Astrocyte (in vitro differentiated cells and primary cell): ENCODE data around the gene DVL3. TPM values are rescaled to one million over a fixed set of nuclear protein-coding genes. Genes with fewer than 3 reads are reported as not detected.

Source experiments
- DNase-seq: peaks from one replicate; pipeline ENCODE4 v3.0.0-alpha.2; 2010; ENCODE audit warnings: low read depth
- FAIRE-seq: peaks from 2 replicates; lab custom pipeline; 2011; peaks lifted over from hg19 to GRCh38; lab: Jason Lieb, UNC
- H2AFZ ChIP-seq: 2 replicates; pipeline ENCODE4 v1.6.0; 2012; ENCODE audit warnings: low read depth, low read length, inconsistent platforms
- H3K27ac ChIP-seq: 2 replicates; pipeline ENCODE4 v1.5.1; 2011; ENCODE audit warnings: low read depth, low read length, inconsistent platforms
- H3K27me3 ChIP-seq: 2 replicates; pipeline ENCODE4 v1.6.0; 2011; ENCODE audit warnings: low read length, inconsistent platforms; ENCODE audit not compliant: insufficient read depth
- H3K36me3 ChIP-seq: 2 replicates; pipeline ENCODE4 v1.5.1; 2011; ENCODE audit warnings: low read length, inconsistent platforms; ENCODE audit not compliant: insufficient read depth
- H3K4me1 ChIP-seq: 2 replicates; pipeline ENCODE4 v1.5.1; 2011; ENCODE audit warnings: low read length, inconsistent platforms; ENCODE audit not compliant: insufficient read depth
- H3K4me2 ChIP-seq: 2 replicates; pipeline ENCODE4 v1.6.0; 2012; ENCODE audit warnings: low read length, inconsistent platforms
- H3K4me3 ChIP-seq: 2 replicates; pipeline ENCODE4 v1.5.1; 2011; ENCODE audit warnings: low read depth, mild to moderate bottlenecking, low read length, inconsistent platforms; ENCODE audit not compliant: insufficient read depth
- H3K79me2 ChIP-seq: 2 replicates; pipeline ENCODE4 v1.6.0; 2012; ENCODE audit warnings: mild to moderate bottlenecking, low read length, inconsistent platforms; ENCODE audit not compliant: insufficient read depth
- H3K9ac ChIP-seq: 2 replicates; pipeline ENCODE4 v1.6.0; 2012; ENCODE audit warnings: mild to moderate bottlenecking, low read length, inconsistent platforms
- H3K9me3 ChIP-seq: 2 replicates; pipeline ENCODE4 v1.5.1; 2012; ENCODE audit warnings: low read depth, mild to moderate bottlenecking, low read length, inconsistent platforms; ENCODE audit not compliant: insufficient read depth
- H4K20me1 ChIP-seq: 2 replicates; pipeline ENCODE4 v1.6.0; 2012; ENCODE audit warnings: low read length, inconsistent platforms; ENCODE audit not compliant: insufficient read depth
- H3K27ac Mint-ChIP-seq: one replicate; pipeline ENCODE4 v1.8.0; 2021; ENCODE audit warnings: mild to moderate bottlenecking, mixed read lengths; ENCODE audit not compliant: unreplicated experiment
- H3K27me3 Mint-ChIP-seq: one replicate; pipeline ENCODE4 v1.8.0; 2021; ENCODE audit warnings: low read depth, mixed read lengths; ENCODE audit not compliant: unreplicated experiment
- H3K36me3 Mint-ChIP-seq: one replicate; pipeline ENCODE4 v1.8.0; 2021; ENCODE audit warnings: low read depth, mixed read lengths; ENCODE audit not compliant: unreplicated experiment
- H3K4me1 Mint-ChIP-seq: one replicate; pipeline ENCODE4 v1.8.0; 2021; ENCODE audit warnings: low read depth, mixed read lengths; ENCODE audit not compliant: unreplicated experiment
- H3K4me3 Mint-ChIP-seq: one replicate; pipeline ENCODE4 v1.8.0; 2021; ENCODE audit warnings: mild to moderate bottlenecking, moderate library complexity, mixed read lengths; ENCODE audit not compliant: unreplicated experiment
- H3K9me3 Mint-ChIP-seq: one replicate; pipeline ENCODE4 v1.8.0; 2021; ENCODE audit warnings: mild to moderate bottlenecking, mixed read lengths; ENCODE audit not compliant: unreplicated experiment
- CTCF ChIP-seq: IDR thresholded peaks from 2 replicates; pipeline ENCODE4 v1.5.1; 2011; ENCODE audit warnings: low read depth, mild to moderate bottlenecking, inconsistent platforms, low read length, moderate library complexity; ENCODE audit not compliant: insufficient read depth
- EZH2 ChIP-seq: IDR thresholded peaks from 2 replicates; pipeline ENCODE4 v1.6.1; 2012; ENCODE audit warnings: mild to moderate bottlenecking, low read length, inconsistent platforms; ENCODE audit not compliant: insufficient read depth
- total RNA-seq: library from RNA; stranded (reverse); gene quantifications from 2 replicates; pipeline ENCODE4 v1.2.1, GENCODE V29; 2021

DVL3 gene
- total RNA-seq, 1 donor from 2014 or later, result 110 TPM

- Histone ChIP-seq H4K20me1 (no peaks in the 10 kb centered on the region), H2AFZ (no peak overlapping the region), H3K27me3 (peaks cover 11% of the 10 kb centered on the region), H3K36me3 (no peaks in the 10 kb centered on the region), H3K27ac (no peak overlapping the region), H3K9me3 (no peaks in the 10 kb centered on the region), H3K4me1 (no peaks in the 10 kb centered on the region), H3K79me2 (no peaks in the 10 kb centered on the region), H3K4me3 (no peak overlapping the region), H3K9ac (no peak overlapping the region), H3K4me2 (no peak overlapping the region)
- H3K4me1 Mint-ChIP-seq, result no peaks in the 10 kb centered on the region
- TF ChIP-seq EZH2 (no peak), CTCF (no peak)
- no peaks in the 10 kb centered on the region for H3K9me3 Mint-ChIP-seq
- peaks cover 16% of the 10 kb centered on the region for H3K27me3 Mint-ChIP-seq
- no peak for DNase-seq
- FAIRE-seq, result no peak
- no peak overlapping the region for H3K4me3 Mint-ChIP-seq
- no peak overlapping the region for H3K27ac Mint-ChIP-seq
- H3K36me3 Mint-ChIP-seq, result no peaks in the 10 kb centered on the region
Measured at GRCh38 chr3:184211297-184211696, 56.1 kb downstream of the DVL3 start.

DNA sequence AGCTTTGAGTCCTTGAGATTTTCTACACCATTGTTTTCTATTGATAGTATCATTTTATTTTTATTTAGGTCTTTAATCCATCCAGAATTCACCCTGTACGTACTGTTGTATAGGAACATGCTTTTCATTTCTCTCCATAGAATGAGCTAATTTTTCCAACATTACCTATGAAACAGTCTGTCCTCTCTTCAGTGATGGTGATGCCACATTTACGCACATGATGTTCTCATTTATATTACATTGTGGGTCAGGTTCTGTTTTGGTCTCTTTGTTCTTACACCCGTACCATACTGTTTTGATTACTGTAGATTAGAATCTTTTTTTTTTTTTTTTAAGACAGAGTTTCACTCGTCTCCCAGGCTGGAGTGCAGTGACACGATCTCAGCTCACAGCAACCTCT lies 56.5 kb downstream of the DVL3 start:
- Histone ChIP-seq H3K27ac (no peak overlapping the region), H3K79me2 (no peaks in the 10 kb centered on the region), H3K4me1 (no peaks in the 10 kb centered on the region), H3K9me3 (no peaks in the 10 kb centered on the region), H2AFZ (no peak overlapping the region), H3K27me3 (peaks cover 9% of the 10 kb centered on the region), H4K20me1 (no peaks in the 10 kb centered on the region), H3K9ac (no peak overlapping the region), H3K36me3 (no peaks in the 10 kb centered on the region), H3K4me3 (no peak overlapping the region), H3K4me2 (no peak overlapping the region)
- FAIRE-seq, result no peak
- no peak for DNase-seq
- peaks cover 12% of the 10 kb centered on the region for H3K27me3 Mint-ChIP-seq
- H3K36me3 Mint-ChIP-seq, result no peaks in the 10 kb centered on the region
- H3K4me3 Mint-ChIP-seq, result no peak overlapping the region
- no peak overlapping the region for H3K27ac Mint-ChIP-seq
- H3K4me1 Mint-ChIP-seq, result no peaks in the 10 kb centered on the region
- TF ChIP-seq EZH2, result no peak
- TF ChIP-seq CTCF, result no peak
- H3K9me3 Mint-ChIP-seq, result no peaks in the 10 kb centered on the region

GRCh38 chr3:184218814-184219213 lies 63.6 kb downstream of the DVL3 start:
- no peaks in the 10 kb centered on the region for H4K20me1 ChIP-seq
- H3K4me3 ChIP-seq, result no peak overlapping the region
- H3K36me3 ChIP-seq, result no peaks in the 10 kb centered on the region
- TF ChIP-seq EZH2, result no peak
- TF ChIP-seq CTCF, result no peak
- peaks cover 21% of the 10 kb centered on the region for H3K27me3 Mint-ChIP-seq
- peaks cover 2% of the 10 kb centered on the region for H3K27me3 ChIP-seq
- H3K4me1 Mint-ChIP-seq, result no peaks in the 10 kb centered on the region
- H3K4me2 ChIP-seq, result no peak overlapping the region
- H2AFZ ChIP-seq, result no peak overlapping the region
- FAIRE-seq (no peak), DNase-seq (no peak)
- no peaks in the 10 kb centered on the region for H3K36me3 Mint-ChIP-seq
- no peak overlapping the region for H3K27ac ChIP-seq
- no peaks in the 10 kb centered on the region for H3K9me3 Mint-ChIP-seq
- no peaks in the 10 kb centered on the region for H3K79me2 ChIP-seq
- H3K4me1 ChIP-seq, result no peaks in the 10 kb centered on the region
- H3K27ac Mint-ChIP-seq, result no peak overlapping the region
- H3K9ac ChIP-seq, result no peak overlapping the region
- H3K9me3 ChIP-seq, result no peaks in the 10 kb centered on the region
- H3K4me3 Mint-ChIP-seq, result no peak overlapping the region
